CD4-positive, alpha-beta T cell (primary cell): Measurements from ENCODE around the gene NR3C2. TPM values are rescaled to one million over a fixed set of nuclear protein-coding genes. Genes with fewer than 3 reads are reported as not detected.
"Not testable (repeated sequence)": the region's sequence is repeated elsewhere in the genome, so short reads cannot be mapped to it uniquely, and the experiment has no call there.

Source experiments
- ATAC-seq: fragments of 200-7000 bp; cut with Tn5 transposase; one replicate; pipeline ENCODE4 v1.10.0; 2022; ENCODE audit warnings: mild to moderate bottlenecking; ENCODE audit not compliant: poor library complexity
- CTCF ChIA-PET: fragments of 350-600 bp; sonication (Branson Sonifier 250); formaldehyde crosslinking; loops from one replicate; lab custom pipeline; 2021; ENCODE audit warnings: antibody characterized with exemption, inconsistent platforms; lab: Charles Lee
- POLR2A ChIA-PET: fragments of 350-600 bp; sonication (Branson Sonifier 250); formaldehyde crosslinking; loops from one replicate; lab custom pipeline; 2021; ENCODE audit warnings: antibody characterized with exemption, inconsistent platforms; lab: Charles Lee
- DNase-seq, 14 experiments: peaks; one replicate each; pipeline ENCODE4 v3.0.0-alpha.2; 2013 to 2020; ENCODE audit warnings: mixed read lengths in 2 of 14
- H3K27ac ChIP-seq, 2 donors: one replicate each; pipeline versions ENCODE4 v1.5.1 to v1.7.0; 2013; ENCODE audit warnings: low read length in 2 of 2, low read depth in 1 of 2, mild to moderate bottlenecking in 1 of 2
- H3K27me3 ChIP-seq, 2 experiments: 1 replicate in 1 of 2; 2 replicates in 1 of 2; pipeline versions ENCODE4 v1.6.1 to v1.7.0; 2013; ENCODE audit warnings: low read length in 2 of 2, control low read depth in 1 of 2, mild to moderate bottlenecking in 1 of 2, moderate library complexity in 1 of 2; ENCODE audit not compliant: insufficient read depth in 2 of 2, control insufficient read depth in 1 of 2
- H3K36me3 ChIP-seq: one replicate; pipeline ENCODE4 v1.6.1; 2013; ENCODE audit warnings: low read length, control low read depth; ENCODE audit not compliant: insufficient read depth
- H3K4me1 ChIP-seq: one replicate; pipeline ENCODE4 v1.6.1; 2013; ENCODE audit warnings: low read length, control low read depth; ENCODE audit not compliant: insufficient read depth
- H3K4me3 ChIP-seq: one replicate; pipeline ENCODE4 v1.5.1; 2013; ENCODE audit warnings: mild to moderate bottlenecking, low read length, moderate library complexity
- H3K9me3 ChIP-seq, 2 experiments: 1 replicate in 1 of 2; 2 replicates in 1 of 2; pipeline versions ENCODE4 v1.6.1 to v1.7.0; 2013; ENCODE audit warnings: low read length in 2 of 2, mild to moderate bottlenecking in 2 of 2, control low read depth in 1 of 2, moderate library complexity in 1 of 2; ENCODE audit not compliant: control insufficient read depth in 1 of 2, insufficient read depth in 1 of 2
- H3K27ac Mint-ChIP-seq: one replicate; pipeline ENCODE4 v1.8.0; 2020; ENCODE audit warnings: mixed read lengths
- H3K27me3 Mint-ChIP-seq: one replicate; pipeline ENCODE4 v1.8.0; 2021; ENCODE audit warnings: mixed read lengths
- H3K36me3 Mint-ChIP-seq: one replicate; pipeline ENCODE4 v1.8.0; 2021; ENCODE audit warnings: low read depth, mixed read lengths
- H3K4me1 Mint-ChIP-seq: one replicate; pipeline ENCODE4 v1.8.0; 2021; ENCODE audit warnings: low read depth, mixed read lengths
- H3K4me3 Mint-ChIP-seq: one replicate; pipeline ENCODE4 v1.8.0; 2020; ENCODE audit warnings: mild to moderate bottlenecking, mixed read lengths
- H3K9me3 Mint-ChIP-seq: one replicate; pipeline ENCODE4 v1.8.0; 2020; ENCODE audit warnings: mixed read lengths
- CTCF ChIP-seq: fragments of 200-600 bp; IDR thresholded peaks from one replicate; pipeline ENCODE4 v1.8.0; 2022; ENCODE audit warnings: antibody characterized with exemption, mild to moderate bottlenecking
- intact Hi-C, 2 experiments: fragments of 100-400 bp; cut with DNase I in 1 of 2; cut with micrococcal nuclease in 1 of 2; formaldehyde crosslinking; loops; one replicate each; pipeline versions ENCODE4 v1.15.1 to v1.9.0; 2023 to 2025; cut with DNase I, micrococcal nuclease
- total RNA-seq, 174 experiments: library from RNA in 2 of 174; stranded (reverse) in 2 of 174; gene quantifications; one replicate each; pipeline ENCODE4 v1.2.3 and lab custom pipeline; 2021 to 2026

The NR3C2 gene
- total RNA-seq, 2 experiments from 2014 or later: 31.6 to 35.0 TPM

GRCh38 chr4:148200960-148201359 is 241.3 kb downstream of the NR3C2 start:
- no peak for ATAC-seq

GRCh38 chr4:148196164-148196563 is 246.1 kb downstream of the NR3C2 start:
- CTCF ChIA-PET: no interaction called here

More at GRCh38 chr4:148200960-148201359, 241.3 kb downstream of the NR3C2 start:
- no peak overlapping the region for H3K4me3 Mint-ChIP-seq
- H3K4me3 ChIP-seq: no peak overlapping the region
- POLR2A ChIA-PET: no interaction called here
- H3K27ac Mint-ChIP-seq: no peak overlapping the region
- H3K36me3 ChIP-seq: no peaks in the 10 kb centered on the region
- no peaks in the 10 kb centered on the region for H3K9me3 Mint-ChIP-seq
- peaks cover 12% of the 10 kb centered on the region for H3K36me3 Mint-ChIP-seq
- peaks cover 11% of the 10 kb centered on the region for H3K4me1 Mint-ChIP-seq
- no peaks in the 10 kb centered on the region for H3K4me1 ChIP-seq
- no peak for DNase-seq
- H3K27ac ChIP-seq: no peak overlapping the region
- no peaks in the 10 kb centered on the region for H3K9me3 ChIP-seq
- intact Hi-C loops: no loop called here
- no peak for TF ChIP-seq CTCF
- H3K27me3 Mint-ChIP-seq: no peaks in the 10 kb centered on the region
- H3K27me3 ChIP-seq: no peaks in the 10 kb centered on the region
- CTCF ChIA-PET: no interaction called here

GRCh38 chr4:148192526-148192925 is 249.7 kb downstream of the NR3C2 start:
- no peaks in the 10 kb centered on the region for H3K9me3 ChIP-seq
- DNase-seq (no peak), ATAC-seq (no peak)
- POLR2A ChIA-PET: no interaction called here
- intact Hi-C loops: no loop called here
- TF ChIP-seq CTCF: no peak
- no peak overlapping the region for H3K4me3 ChIP-seq
- H3K36me3 ChIP-seq: peaks cover 24% of the 10 kb centered on the region
- H3K9me3 Mint-ChIP-seq: peaks cover 10% of the 10 kb centered on the region
- no peaks in the 10 kb centered on the region for H3K27me3 ChIP-seq
- H3K27ac Mint-ChIP-seq: no peak overlapping the region
- no peaks in the 10 kb centered on the region for H3K4me1 ChIP-seq
- no peak overlapping the region for H3K27ac ChIP-seq
- H3K27me3 Mint-ChIP-seq: no peaks in the 10 kb centered on the region
- H3K4me1 Mint-ChIP-seq: no peaks in the 10 kb centered on the region
- CTCF ChIA-PET: no interaction called here
- H3K36me3 Mint-ChIP-seq: peaks cover 72% of the 10 kb centered on the region
- no peak overlapping the region for H3K4me3 Mint-ChIP-seq

More at GRCh38 chr4:148196164-148196563, 246.1 kb downstream of the NR3C2 start:
- peaks cover 24% of the 10 kb centered on the region for H3K36me3 ChIP-seq
- no peak overlapping the region for H3K4me3 ChIP-seq
- Mint-ChIP-seq H3K27me3 (no peaks in the 10 kb centered on the region), H3K27ac (no peak overlapping the region), H3K4me3 (no peak overlapping the region), H3K9me3 (peaks cover 6% of the 10 kb centered on the region), H3K4me1 (peaks cover 11% of the 10 kb centered on the region), H3K36me3 (peaks cover 49% of the 10 kb centered on the region)
- no peak overlapping the region for H3K27ac ChIP-seq
- DNase-seq: no peak
- ATAC-seq: no peak
- no peak for TF ChIP-seq CTCF
- intact Hi-C loops: no loop called here
- POLR2A ChIA-PET: no interaction called here
- H3K4me1 ChIP-seq: no peaks in the 10 kb centered on the region
- H3K27me3 ChIP-seq: no peaks in the 10 kb centered on the region
- no peaks in the 10 kb centered on the region for H3K9me3 ChIP-seq

- H3K4me3 Mint-ChIP-seq, H3K4me3 ChIP-seq, H3K4me1 ChIP-seq, H3K27me3 ChIP-seq, POLR2A ChIA-PET, ATAC-seq, H3K27me3 Mint-ChIP-seq, H3K27ac ChIP-seq, H3K9me3 ChIP-seq, CTCF ChIA-PET, H3K4me1 Mint-ChIP-seq, DNase-seq, H3K36me3 ChIP-seq, H3K27ac Mint-ChIP-seq, intact Hi-C loops: not testable (repeated sequence)
- H3K9me3 Mint-ChIP-seq: peaks cover 15% of the 10 kb centered on the region
- peaks cover 88% of the 10 kb centered on the region for H3K36me3 Mint-ChIP-seq
These were observed 254.6 kb downstream of the NR3C2 start for GRCh38 chr4:148187454-148188222.
